Measurements from ENCODE around the gene RIT2.

The RIT2 gene

GRCh38 chr18:42773870-42774269 is 341.6 kb downstream of the RIT2 start:
- Histone ChIP-seq H3K9me3 (ENCODE audit: control insufficient read depth, insufficient read depth, low read depth, low read length) (no peaks in the 10 kb centered on the region), H3K4me1 (ENCODE audit: control insufficient read depth, insufficient read depth, low read length) (no peaks in the 10 kb centered on the region), H3K36me3 (ENCODE audit: control insufficient read depth in 2 of 2, insufficient read depth in 1 of 2, low read length in 2 of 2) (no peaks in the 10 kb centered on the region), H3K4me3 (ENCODE audit: low read depth, low read length) (no peak overlapping the region), H3K27ac (ENCODE audit: extremely low read depth, low read depth, low read length) (no peak overlapping the region)
- TF ChIP-seq ZNF426 (tag by site-specific recombination; IDR thresholded peaks at IDR 0.05), result no peak
- no peak for TF ChIP-seq ZFP69B (tag by site-specific recombination; IDR thresholded peaks at IDR 0.05)
- no peak for TF ChIP-seq ZNF76 (tag by site-specific recombination; IDR thresholded peaks at IDR 0.05; ENCODE audit: borderline replicate concordance, low read depth)
- TF ChIP-seq ZNF513 (tag by site-specific recombination; IDR thresholded peaks at IDR 0.05), result no peak
- TF ChIP-seq ZBTB48 (tag by site-specific recombination; IDR thresholded peaks at IDR 0.05), result no peak
- no peak for TF ChIP-seq ZBTB26 (tag by site-specific recombination; optimal IDR thresholded peaks at IDR 0.05)
- TF ChIP-seq ZNF701 (tag by site-specific recombination; IDR thresholded peaks at IDR 0.05), result no peak
- no peak for TF ChIP-seq ZNF112 (tag by site-specific recombination; IDR thresholded peaks at IDR 0.05)
- TF ChIP-seq PBX3 (CRISPR knock-in tag; IDR thresholded peaks at IDR 0.05), result no peak
- no peak for TF ChIP-seq ZNF341 (tag by site-specific recombination; IDR thresholded peaks at IDR 0.05; ENCODE audit: low read depth)
- TF ChIP-seq ZBTB8A (tag by site-specific recombination; IDR thresholded peaks at IDR 0.05), result no peak
- no peak for TF ChIP-seq ZNF654 (tag by site-specific recombination; IDR thresholded peaks at IDR 0.05; ENCODE audit: low read depth)
- ChIA-PET POLR2A (no interaction called here), CTCF (no interaction called here)

- CTCF ChIA-PET, result interaction anchor here (0.7 kb wide), 1 partner anchor 179 kb away, joined by 3 read pairs; no protein-coding TSS in a partner anchor
- POLR2A ChIA-PET, result interaction anchor here (0.5 kb wide), 1 partner anchor 360 kb away, joined by 3 read pairs; no protein-coding TSS in a partner anchor
These were observed 343.5 kb downstream of the RIT2 start for GRCh38 chr18:42771936-42772335.

More at GRCh38 chr18:42771936-42772335, 343.5 kb downstream of the RIT2 start:
- H3K27ac ChIP-seq (ENCODE audit: extremely low read depth, low read depth, low read length), result no peak overlapping the region
- no peak overlapping the region for H3K4me3 ChIP-seq (ENCODE audit: low read depth, low read length)
- no peaks in the 10 kb centered on the region for H3K9me3 ChIP-seq (ENCODE audit: control insufficient read depth, insufficient read depth, low read depth, low read length)
- H3K4me1 ChIP-seq (ENCODE audit: control insufficient read depth, insufficient read depth, low read length), result no peaks in the 10 kb centered on the region
- no peak for TF ChIP-seq GLI4 (tag by site-specific recombination; IDR thresholded peaks at IDR 0.05)
- no peak for TF ChIP-seq ZNF26 (tag by site-specific recombination; IDR thresholded peaks at IDR 0.05)
- no peak for TF ChIP-seq ZBTB1 (tag by site-specific recombination; IDR thresholded peaks at IDR 0.05)
- TF ChIP-seq ZNF600 (tag by site-specific recombination; IDR thresholded peaks at IDR 0.05), result no peak
- TF ChIP-seq FEZF1 (tag by site-specific recombination; IDR thresholded peaks at IDR 0.05), result no peak
- TF ChIP-seq ZNF146 (tag by site-specific recombination; IDR thresholded peaks at IDR 0.05), result no peak
- no peak for TF ChIP-seq MZF1 (tag by site-specific recombination; IDR thresholded peaks at IDR 0.05; ENCODE audit: borderline replicate concordance)
- no peak for TF ChIP-seq ZBTB20 (tag by site-specific recombination; IDR thresholded peaks at IDR 0.05)
- TF ChIP-seq SCRT1 (tag by site-specific recombination; IDR thresholded peaks at IDR 0.05; ENCODE audit: borderline replicate concordance), result no peak
- TF ChIP-seq ZNF768 (tag by site-specific recombination; IDR thresholded peaks at IDR 0.05), result no peak
- H3K36me3 ChIP-seq (ENCODE audit: control insufficient read depth in 2 of 2, insufficient read depth in 1 of 2, low read length in 2 of 2), result no peaks in the 10 kb centered on the region
